Islet precursor cell (in vitro differentiated cells): ENCODE data around the gene TOGARAM2.
"Not testable (repeated sequence)": the region's sequence is repeated elsewhere in the genome, so short reads cannot be mapped to it uniquely, and the experiment has no call there.

Source experiments
- DNase-seq: peaks from one replicate; pipeline ENCODE4 v3.0.0-alpha.2; 2018

TOGARAM2 gene

DNA sequence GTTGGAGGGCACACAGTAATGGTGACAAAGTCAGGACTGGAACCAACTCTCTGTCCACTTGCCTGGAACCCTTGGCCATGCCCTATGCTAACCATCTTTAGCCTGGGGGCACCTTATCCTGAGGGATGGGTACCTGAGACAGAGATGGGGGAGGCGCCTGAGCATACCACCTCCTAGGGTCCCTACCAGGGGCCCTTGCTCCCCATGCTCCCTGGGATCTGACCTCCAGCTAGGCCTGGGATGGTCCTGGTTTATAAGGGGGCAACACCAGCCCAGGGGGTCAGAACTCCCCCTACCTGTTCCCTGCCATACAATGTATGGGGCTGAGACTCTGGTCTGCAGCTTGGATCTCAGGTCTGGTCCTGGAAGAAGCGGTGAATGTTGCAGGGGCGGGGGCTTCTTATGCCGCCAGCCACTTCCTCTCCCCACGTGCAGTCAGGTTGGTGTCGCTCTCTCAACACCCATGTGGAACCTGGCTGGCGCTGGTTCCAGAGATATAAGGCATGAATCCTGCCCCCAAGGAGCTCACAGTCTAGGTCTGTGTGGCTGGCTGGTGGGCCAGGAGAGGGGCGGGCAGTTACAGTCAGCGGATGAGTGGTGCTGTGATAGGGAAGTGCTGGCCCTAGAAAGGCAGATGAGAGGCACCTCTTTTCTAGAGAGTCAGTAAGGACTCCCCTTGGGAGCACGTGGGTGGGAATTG, 3.8 kb upstream of the TOGARAM2 start:
- no peak for DNase-seq

DNA sequence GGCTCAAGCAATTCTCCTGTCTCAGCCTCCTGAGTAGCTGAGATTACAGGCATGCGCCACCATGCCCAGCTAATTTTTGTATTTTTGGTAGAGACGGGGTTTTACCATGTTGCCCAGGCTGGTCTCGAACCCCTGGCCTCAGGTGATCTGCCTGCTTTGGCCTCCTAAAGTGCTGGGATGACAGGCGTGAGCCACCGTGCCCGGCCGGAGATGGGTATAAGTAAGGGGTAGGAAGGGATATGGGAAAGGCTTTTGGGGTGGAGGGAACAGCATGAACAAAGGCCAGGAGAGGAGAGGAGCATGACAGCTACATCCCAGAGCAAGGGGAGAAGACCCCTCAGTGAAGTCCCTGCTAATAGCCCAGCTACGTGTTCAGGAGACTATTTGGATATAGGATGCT, 3.1 kb upstream of the TOGARAM2 start:
- DNase-seq: not testable (repeated sequence)

- no peak for DNase-seq
These were observed 2.5 kb upstream of the TOGARAM2 start for GRCh38 chr2:28978606-28979005.

- no peak for DNase-seq
These were observed 2.1 kb upstream of the TOGARAM2 start for GRCh38 chr2:28979041-28979440.

DNA sequence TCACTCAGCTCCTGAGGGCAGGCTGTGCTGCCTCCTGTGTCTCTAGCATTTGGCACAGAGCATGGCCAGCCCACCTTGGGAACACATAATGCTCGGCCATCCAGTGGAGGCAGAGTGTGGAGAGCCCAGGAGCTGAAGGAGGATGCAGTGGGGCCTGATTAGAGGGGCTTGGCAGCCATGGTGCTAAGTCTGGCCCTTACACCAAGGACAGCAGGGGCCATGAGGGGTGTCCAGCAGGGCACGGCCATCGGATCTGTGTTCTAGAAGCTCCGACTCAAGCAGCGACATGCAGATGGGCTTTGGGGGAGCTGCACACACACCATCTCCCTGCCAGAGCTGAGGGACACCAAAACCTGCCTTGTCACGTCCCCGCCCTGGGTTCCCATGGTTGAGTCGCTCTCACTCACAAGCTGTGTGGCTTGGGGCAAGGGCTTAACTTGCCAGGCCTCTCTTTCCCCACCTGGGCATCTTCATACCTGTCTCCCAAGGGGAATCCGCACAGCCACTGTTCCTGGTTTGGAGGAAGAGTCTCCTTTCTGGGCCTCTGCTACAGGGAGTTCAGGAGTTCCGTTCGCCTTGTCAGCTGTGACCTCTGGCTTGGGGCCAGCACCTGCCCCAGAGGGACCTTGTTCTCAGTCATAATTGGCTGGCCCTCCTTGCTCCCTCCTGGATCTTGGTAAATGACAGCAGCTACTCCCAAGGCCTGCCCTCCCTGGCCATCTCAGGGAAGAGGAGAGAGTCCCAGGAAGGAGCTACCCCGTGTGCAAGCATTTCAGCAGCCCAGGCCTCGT, 1.3 kb upstream of the TOGARAM2 start:
- no peak for DNase-seq

DNA sequence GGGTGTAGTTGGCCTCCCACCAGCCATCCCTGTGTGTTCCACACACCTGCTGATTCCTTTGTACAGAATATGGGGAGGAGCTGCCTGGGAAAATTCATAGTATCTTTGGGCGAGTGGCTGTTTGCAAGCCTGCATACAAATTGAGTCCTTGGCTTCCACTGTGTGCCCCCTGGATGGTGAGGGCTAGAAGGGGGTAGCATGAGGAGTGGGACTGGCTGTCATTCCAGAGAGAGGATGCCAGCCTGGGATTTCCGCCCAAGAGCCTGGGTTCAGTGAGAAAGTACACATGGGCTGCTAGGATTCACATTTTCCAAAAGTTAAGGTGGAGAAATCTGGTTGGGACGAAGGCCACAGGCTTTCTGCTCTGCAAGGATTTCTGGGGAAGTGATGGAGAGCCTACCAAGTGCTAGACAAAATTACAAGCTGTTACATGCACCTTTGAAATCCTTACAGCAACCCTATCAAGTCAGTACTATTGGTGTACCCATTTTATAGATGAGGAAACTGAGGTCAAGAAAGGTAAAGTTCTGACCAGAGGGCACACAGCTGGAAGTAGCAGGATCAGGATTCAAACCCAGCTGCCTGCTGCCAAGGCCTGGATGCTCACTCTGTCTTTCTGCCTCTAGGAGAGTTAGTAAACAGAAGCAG, 606 bp upstream of the TOGARAM2 start:
- DNase-seq: no peak

GRCh38 chr2:28981620-28982376, 700 bp downstream of the TOGARAM2 start:
- no peak for DNase-seq

DNA sequence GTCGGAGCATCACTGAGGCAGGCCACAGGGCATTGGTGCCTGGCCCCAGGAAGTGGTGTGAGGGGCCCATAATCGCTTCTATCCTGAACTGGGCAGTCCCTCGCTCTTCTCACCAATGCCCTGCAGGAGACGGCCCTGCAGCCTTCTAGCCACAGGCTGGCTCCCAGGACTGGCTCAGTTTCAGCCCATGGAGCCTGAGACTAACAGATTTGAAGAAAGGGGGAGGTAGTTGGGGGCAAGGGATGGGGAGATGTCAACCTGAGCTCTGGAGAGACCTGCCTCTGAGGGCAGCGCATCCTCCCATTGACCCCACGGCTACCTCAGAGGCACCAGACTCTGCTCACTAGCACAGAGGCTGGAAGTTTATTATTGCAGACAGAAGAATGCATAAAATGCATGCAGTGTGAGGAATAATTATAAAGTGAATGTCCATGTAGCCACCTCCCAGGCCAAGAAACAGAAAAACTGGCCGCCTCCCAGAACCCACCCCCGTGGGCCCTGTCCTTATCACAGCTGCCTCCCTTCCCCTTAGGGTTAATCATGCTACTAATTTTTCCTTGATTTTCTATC, 1.4 kb downstream of the TOGARAM2 start:
- DNase-seq: no peak

DNA sequence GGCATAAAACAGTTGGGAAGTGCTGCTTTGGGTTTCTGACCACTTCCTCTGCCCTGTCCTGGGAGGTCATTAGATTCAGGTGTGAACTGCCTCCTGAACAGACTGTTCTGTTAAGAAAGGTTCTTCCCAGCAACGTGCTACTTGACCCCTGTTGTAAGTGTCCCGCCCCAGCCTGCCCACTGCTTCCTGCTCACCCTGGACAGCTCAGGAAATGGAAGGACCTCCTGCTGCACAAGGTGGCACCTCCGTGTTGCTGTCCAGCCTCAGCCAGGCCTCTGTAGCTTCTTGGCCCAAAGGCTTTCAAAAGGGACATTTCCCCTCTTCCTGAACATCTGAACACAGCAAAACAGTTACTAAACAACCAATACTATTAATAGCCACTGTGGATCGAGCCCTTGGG, 5.3 kb downstream of the TOGARAM2 start:
- no peak for DNase-seq

- no peak for DNase-seq
These were observed 8.9 kb downstream of the TOGARAM2 start for GRCh38 chr2:28989973-28990372.

GRCh38 chr2:28990445-28990844, 9.3 kb downstream of the TOGARAM2 start:
- no peak for DNase-seq

GRCh38 chr2:28991021-28991420, 9.9 kb downstream of the TOGARAM2 start:
- no peak for DNase-seq

GRCh38 chr2:28991460-28991859, 10.4 kb downstream of the TOGARAM2 start:
- no peak for DNase-seq

DNA sequence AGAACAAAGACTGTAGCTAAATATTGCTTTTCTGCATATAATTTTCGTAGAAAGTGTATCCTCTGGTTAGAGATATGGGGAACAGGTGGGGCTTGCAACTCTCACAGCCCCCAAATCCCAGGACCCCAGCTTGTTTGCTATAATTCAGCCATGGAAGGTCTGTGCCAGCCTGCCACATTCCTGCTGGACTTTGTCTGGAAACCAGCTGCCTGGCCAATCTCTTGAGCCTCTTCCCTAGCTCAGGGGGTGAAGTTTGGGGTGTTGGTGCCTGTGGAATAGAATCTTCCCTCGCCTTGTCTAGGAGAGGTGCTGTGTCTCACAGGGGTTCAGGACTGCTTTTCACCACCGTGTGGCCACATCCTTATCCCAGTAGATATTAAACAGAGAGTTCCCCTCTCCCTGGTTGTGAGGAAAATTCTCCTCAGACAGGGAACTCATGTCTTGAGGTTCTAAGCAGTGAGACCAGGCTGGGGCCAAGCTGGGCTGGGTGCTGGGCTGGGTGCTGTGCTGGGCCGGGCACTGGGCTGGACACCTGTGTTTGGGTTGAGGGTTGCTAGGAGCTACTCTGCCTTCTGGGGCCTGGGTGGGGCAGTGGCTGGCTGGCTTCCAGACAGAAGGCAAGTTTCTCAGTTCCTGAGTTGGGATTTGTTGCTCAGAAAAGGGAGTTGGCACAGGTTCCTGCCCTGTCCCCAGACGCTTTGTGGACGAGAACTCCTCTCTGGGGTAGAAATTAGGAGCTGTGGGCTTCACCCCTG, 12.3 kb downstream of the TOGARAM2 start:
- DNase-seq: no peak

DNA sequence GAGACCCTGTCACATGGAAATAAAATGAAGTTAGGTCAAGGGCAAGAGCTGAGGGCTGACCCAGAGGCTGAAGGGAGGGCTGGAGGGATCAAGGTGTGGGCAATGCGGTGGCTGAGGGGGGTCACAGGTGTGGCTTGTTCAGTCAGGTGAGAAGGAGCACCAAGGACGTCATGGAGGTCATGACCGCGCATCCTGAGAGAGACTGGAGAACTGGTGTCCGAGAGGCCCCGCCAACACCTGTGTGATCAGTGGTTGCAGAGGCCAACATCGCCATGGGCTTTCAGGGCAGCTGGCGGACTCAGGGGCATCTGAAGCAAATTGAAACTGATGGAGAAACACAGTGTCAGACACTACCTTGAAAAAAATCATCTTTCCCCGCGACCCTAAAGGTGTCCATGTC, 13.0 kb downstream of the TOGARAM2 start:
- DNase-seq: no peak

DNA sequence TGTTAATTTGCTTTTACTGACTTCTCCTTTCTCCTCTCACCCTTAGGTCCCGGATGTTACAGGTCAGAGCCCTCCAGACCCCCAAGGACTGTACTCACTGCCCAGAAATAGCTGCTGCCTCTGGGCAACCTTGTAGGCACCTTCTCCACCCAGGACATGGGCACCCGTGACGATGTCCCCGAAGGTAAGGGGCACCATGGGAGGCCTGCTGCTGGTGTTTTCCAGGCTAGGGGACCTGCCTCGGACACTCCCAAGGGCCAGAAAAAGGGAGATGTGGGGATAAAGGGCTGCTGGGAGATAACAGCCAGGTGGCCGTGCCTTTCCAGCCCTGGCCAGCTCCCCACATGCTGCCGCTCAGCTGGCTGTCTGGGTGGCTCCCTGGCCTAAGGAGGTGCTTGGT, 13.6 kb downstream of the TOGARAM2 start:
- DNase-seq: no peak

DNA sequence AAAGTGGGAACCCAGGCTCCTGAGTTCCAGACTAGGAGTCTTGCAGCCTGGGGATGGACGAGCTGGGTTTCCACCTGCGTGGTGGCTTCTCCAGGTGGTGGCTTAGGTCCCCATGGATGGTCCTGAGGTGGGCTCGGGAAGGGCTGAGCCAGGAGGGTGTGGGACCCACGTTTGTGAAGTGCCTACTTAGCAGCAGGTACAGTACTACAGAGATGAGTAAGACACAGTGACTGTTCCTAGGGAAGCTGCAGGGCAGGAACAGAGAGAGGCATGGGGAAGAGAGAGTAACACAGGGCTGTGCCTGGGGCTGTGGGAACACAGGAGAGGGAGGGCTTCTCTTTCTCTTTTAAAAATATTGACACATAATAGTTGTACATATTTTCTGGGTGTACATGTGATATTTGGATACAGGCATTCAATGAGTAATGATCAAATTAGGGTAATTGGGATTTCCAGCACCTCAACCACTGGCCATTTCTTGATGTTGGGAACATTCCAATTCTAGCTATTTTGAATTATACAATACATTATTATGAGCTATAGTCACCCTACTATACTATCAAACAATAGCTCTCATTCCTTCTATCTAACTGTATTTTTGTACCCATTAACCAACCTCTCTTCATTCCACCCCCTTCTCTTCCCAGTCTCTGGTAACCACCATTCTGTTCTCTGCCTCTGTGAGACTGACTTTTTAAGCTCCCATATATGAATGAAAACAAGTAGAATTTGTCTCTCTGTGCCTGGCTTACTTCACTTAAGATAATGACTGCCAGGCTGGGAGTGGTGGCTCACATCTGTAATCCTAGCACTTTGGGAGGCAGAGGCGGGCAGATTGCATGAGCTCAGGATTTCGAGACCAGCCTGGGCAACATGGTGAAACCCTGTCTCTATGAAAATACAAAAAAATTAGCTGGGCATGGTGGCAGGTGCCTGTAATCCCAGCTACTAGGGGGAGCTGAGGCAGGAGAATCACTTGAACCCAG, 15.0 kb downstream of the TOGARAM2 start:
- DNase-seq: no peak

DNA sequence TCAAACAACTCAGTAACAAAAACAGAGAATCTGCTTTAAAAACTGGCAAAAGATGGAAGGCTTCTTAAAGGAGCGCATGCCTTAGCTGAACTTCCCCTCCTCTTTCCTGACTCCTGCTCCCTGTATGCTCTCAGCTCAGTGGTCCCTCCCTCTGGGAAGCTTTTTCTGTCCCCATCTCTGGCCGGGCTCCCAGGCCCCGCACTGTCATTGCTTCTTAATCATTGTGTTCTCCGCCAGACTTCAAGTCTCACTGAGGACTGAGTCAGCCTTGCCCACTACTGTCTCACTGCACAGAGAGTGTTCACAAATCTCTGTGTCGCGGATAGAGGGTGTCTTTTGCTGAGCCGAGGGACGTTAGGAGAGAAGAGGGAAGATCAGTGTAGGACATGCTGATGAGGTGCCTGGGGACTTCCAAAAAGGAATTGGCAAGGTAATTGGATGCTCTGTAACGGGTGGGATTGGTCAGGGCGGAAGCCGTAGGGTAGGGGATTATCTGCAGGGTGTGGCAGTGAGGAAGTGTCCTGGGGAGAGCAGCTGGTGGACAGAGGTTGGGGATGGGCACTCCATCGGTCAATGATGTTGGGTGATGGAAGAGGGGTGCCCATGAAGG, 16.2 kb downstream of the TOGARAM2 start:
- no peak for DNase-seq

DNA sequence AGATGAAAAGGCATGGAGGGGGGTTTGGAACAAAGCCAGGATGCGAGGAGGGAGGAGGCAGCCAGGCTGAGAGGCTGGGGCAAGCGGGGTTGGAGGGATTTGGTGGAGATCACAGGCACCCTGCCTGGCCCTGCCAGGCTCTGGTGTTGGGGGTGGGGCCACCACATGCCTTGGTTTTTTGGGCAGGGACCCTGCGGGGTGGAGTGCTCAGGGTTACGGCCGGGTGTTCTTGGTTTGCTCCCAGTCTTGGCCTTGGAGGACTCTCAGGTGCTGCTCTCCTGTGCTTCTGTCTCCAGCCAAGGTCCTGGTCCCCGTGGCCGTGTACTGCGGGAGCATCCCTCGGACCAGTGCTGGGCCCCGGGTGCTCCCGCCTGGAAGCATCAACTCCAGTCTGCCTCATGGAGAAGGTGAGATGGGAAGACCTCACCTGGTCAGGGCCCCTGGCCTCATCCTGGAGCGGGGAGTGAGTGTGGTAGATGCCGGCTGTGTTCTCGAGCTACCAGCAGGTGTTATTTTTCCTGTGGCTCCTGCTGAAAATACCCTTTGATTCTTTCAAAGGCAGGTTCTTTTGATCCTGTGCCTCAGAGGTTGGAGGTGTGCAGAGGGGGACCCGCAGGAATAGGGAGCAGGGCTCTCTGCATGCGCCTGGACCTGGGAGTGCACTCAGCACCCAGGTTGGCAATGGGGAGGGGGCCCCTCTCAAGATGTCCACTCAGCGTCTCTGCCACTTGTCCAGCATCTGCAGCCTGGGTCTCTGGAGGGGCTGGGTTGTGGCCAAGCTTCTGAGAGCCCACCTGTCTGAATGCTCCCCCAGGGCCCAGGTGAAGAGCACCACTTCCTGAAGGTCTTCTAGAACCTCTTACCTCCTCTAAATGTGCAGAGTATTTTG, 17.0 kb downstream of the TOGARAM2 start:
- DNase-seq: no peak
